DMS153 treated with DMSO at 0.1 percent for 48 hours (cell line): ENCODE results near the gene AMPD3.

Source experiments
- DNase-seq: peaks from one replicate; lab custom pipeline; 2025; ENCODE audit not compliant: unreplicated experiment; lab: John Stamatoyannopoulos, UW

The AMPD3 gene

GRCh38 chr11:10459029-10459970 lies 4.2 kb downstream of the AMPD3 start:
- no peak for DNase-seq

DNA sequence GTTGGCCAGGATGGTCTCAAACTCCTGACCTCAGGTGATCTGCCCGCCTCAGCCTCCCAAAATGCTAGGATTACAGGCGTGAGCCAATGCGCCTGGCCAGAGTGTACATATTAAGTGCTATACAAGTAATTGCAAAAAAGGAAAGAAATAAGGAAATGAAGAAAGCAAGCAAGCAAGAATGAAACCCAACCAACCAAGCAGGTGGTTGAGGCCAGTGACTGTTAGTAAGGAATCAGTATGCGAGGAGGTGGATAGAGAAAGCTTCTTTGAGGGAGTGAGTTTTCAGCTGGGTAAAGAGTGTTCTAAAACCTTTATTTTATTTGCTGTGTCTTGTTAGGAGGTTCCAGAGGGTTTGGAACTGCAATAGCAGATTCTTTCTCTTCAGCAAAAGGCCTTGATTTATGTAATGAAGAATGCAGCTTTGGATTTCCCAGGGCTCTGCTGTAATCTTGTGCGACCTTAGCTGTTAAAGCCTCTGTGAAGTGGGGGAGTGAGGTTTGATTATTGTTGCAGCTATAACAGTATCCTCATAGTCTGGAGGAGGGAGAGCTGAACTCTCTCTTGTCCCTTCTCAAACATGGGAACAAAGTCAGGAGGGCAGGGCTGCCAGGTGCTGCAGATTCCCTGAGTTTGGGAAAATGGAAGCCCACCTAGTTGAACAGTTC lies 5.7 kb downstream of the AMPD3 start:
- DNase-seq, result no peak

DNA sequence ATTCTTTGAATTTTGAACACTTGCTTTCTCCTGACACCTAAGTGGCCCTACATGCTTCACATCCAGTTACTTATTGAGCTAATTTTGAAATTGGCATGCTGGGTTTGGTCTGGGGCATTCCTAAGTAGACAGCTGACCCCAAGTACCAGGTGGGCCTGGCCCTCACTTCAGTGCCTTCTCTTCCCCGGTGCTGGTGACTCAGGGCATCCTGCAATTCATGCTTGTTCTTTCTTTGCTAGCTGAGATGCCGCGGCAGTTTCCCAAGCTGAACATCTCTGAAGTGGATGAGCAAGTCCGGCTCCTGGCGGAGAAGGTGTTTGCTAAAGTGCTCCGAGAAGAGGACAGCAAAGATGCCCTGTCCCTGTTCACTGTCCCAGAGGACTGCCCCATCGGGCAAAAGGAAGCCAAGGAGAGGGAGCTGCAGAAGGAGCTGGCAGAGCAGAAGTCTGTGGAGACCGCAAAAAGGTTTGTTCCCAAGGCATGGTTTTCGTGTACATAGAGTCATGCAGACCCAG lies 6.3 kb downstream of the AMPD3 start:
- DNase-seq, result no peak

DNA sequence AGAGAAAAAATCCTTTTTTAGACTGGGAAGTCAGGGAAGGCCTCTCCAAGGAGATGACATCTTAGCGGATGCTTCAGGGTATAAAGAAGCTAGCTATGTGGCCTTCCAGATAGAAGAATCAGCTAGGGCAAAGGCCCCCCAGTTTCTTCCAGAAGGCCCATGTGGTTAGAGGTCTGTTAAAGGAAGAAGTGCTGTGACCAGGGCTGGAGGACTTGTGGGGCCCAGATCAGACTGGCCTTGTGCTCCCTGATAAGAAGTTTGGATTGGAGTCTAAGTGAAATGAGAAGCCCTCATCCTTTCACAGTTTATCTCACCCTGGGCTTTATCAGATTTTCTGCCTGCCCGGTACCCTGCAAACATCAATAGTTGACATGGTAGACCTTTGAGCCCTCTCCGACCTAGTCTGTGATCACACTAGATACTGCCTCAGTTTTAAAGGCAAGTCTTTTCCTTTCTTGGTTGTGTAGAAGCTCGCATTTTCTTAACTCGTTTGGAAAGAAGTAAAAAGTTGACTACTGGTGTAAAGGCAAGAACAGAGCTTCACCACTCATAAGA lies 7.8 kb downstream of the AMPD3 start:
- DNase-seq, result no peak

DNA sequence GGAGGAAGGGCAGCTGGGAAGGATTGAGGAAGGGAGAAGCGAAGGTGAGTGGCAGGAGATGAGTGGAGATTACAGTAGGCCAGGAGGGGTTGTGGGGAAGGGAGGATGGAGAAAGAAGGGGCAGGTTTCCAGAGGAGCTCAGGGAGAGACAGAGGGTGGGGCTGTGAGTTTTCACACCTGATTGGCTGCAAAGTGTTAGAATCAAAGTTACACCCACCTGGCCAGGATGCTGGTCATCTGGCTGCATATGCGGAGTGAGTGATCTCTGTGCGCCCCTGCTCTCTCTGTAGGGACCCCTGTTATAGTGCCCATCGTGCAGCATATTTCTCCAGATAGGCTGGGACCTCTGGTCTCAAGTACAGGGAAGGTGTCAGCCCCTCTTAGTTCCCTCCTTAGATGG lies 18.3 kb downstream of the AMPD3 start:
- DNase-seq, result no peak

GRCh38 chr11:10474551-10474950 lies 19.5 kb downstream of the AMPD3 start:
- DNase-seq, result no peak

GRCh38 chr11:10476342-10476741 lies 21.3 kb downstream of the AMPD3 start:
- DNase-seq, result no peak

- no peak for DNase-seq
Observed at GRCh38 chr11:10476927-10477689, 22.0 kb downstream of the AMPD3 start.

DNA sequence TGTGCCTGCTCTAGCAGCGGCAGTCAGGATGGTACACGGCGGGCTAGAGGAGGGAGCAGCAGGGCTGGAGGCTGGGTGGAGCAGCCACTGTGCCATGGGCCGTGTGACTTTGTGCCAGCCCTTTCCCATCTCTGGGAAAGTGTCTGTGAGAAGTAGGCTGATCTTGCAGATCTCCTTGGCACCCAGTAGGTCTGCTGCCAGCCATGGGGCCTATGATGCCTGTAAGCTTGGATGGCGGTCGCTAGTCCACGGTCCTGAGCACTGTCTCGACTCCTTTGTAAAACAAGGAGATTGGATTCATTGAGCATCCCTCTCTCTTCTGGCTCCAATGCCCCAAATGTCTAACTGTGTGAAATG lies 22.6 kb downstream of the AMPD3 start:
- no peak for DNase-seq

DNA sequence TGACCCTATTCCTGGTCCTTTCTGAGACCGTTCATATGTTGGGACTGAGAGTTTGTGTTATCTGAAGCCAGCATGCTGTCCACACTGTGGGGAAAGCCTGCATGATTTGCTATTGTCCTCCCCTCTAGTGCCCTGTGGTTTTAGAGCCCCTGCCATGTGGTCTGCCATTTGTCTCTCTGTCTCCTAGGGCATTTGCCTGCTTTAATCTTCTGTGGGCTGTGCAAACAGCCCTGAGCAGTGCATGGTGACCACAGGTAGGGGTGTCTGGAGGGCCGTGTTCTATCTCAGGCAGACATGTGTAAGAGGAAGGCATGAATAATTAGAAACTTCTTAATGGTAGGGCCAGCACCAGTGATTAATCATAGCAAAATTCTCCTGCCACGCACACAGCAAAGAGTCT lies 23.0 kb downstream of the AMPD3 start:
- no peak for DNase-seq

DNA sequence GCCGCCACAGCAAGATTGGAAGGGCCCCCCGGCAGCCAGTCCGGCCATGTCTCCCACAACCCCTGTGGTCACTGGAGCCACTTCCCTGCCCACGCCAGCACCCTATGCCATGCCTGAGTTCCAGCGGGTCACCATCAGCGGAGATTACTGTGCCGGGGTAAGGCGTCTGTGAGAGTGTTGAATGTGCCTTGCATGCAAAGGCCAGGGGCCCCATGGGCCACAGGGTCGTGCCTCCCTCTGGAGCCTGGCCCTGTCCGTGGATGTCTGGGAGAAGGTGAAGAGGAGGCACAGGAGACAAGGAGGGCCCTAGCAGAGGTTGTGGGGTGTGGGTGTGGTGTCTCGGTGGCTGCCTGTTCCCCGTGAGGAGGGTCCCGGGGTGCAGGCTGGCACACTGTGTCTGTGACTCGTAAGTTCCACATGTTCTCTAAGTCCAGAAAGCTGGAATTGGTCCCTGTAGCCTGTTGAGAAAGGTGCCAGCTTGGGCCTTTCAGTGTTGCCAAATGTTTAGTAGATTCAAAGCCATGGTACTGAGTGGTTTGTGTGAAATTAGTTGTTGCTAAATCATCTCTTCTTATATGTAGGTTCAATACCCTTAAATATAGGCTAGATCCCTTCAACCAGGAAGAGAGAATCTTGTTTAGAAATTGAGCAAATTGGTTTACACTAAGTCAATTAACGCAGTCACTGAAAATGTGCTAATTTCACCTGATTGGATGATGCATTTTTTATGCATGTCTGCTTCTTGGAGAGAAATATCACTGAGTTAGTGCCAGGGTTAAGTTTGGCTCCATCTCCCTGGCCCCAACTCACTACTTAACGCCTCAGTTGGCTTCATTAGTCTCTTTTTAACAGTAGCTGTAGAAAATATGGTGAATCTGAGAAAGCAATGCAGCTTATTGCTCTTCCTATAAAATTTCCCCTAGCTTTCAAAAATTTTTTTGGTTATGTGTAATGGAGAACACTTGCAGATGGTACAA lies 23.8 kb downstream of the AMPD3 start:
- no peak for DNase-seq

- DNase-seq, result no peak
Observed at GRCh38 chr11:10480026-10480425, 25.0 kb downstream of the AMPD3 start.

- no peak for DNase-seq
Observed at GRCh38 chr11:10480760-10481159, 25.7 kb downstream of the AMPD3 start.

DNA sequence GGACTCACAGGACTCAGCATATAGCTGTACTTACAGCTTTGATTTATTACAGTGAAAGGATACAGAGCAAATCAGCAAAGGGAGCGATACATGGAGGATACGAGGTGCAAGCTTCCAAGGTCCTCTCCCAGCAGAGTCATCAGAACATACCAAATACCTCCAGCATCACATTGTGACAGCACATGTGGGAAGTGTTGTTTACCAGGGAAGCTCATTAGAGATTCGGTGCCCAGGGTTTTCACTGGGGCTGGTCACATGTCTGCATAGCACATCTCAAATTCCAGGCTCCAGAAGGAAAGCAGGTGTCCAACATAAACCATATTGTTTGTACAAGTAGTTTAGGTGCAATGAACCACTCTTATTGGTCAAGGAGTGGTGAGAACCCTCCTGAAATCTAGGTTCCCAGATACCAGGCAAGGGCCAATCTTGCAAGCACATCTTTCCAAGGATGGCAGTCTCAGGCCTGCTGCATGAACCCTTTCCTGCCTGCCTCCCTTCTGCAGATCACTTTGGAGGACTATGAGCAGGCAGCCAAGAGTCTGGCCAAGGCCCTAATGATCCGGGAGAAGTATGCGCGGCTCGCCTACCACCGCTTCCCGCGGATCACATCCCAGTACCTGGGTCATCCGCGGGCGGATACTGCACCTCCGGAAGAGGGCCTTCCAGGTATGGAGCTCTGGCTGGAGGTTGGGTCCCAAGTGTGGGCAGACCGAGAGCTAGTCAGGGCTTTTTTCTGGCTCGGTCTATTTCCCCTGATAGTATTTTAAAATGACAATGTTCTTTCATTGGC lies 26.7 kb downstream of the AMPD3 start:
- DNase-seq, result no peak

DNA sequence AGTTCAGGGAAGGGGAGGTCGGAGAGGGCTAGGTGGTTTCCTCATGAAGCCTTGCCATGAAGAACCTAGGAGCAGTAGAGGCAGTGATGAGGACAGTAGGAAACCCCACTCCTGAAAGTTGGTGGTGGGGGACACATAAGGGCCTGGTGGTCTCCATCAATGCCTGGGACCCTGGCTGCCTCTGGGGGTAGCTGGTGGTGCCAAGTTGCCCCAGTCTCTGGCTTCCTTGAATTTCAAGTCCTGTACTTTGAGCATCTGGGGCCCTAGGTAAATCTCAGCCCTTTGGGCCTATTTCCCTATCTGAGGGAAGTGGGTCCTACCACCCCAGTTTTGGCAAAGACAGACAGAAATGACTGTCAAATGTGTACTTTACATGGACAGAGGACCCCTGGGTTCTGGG lies 28.1 kb downstream of the AMPD3 start:
- DNase-seq, result no peak

GRCh38 chr11:10483584-10483983 lies 28.5 kb downstream of the AMPD3 start:
- DNase-seq, result no peak

GRCh38 chr11:10484461-10485180 lies 29.6 kb downstream of the AMPD3 start:
- no peak for DNase-seq

GRCh38 chr11:10485646-10486045 lies 30.6 kb downstream of the AMPD3 start:
- no peak for DNase-seq
